ENCODE results near the gene HS3ST5.

Gene HS3ST5

DNA sequence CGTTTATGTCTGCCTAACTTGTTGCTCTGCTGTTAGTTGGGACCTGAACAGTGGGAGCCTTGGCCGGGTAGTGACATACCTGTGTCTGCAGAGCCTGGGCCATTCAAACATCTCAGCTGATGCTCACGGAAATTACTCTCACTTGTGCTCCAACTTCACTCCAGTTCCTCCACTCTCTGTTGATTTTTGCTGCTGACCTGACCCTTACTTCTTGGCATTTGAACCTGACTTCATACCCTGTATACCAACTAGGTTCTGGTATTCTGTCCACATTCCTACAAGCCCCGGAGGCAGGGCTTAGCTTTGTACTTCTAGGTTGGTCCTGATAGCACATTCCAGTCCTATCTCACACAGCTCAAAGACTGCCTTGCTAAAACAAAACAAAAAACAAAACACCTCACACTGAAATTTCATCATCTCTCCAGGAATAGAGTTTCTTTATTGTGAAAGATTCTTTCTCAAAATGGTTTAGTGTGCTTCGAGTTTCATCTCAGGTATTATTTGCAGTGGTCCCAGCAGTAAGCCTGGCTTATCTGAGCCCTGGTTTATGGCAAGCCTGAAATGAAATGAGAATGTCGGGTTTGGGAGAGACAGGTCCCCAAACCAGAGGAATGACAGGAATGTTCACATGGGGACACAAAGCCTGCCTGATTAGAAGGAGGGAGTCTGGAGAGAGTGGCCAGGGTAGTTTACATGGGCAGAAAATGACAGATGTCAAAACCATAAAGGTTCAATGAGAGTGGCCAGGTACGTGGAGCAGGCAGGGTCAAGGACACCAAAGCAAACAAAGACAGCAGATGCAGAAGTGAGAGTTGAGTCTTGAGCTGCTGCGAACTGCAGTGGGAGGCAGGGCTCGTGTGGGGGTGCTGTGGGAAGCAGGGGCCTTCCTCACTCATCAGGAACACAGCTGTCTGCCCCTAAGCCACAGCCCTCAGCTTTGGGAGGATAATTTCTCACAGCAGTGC, 197.7 kb downstream of the HS3ST5 start:
- no peak for DNase-seq (ENCODE audit: low read depth)
- H3K4me3 ChIP-seq (ENCODE audit: low read length) = no peak overlapping the region
- TF ChIP-seq, protein P1, sequence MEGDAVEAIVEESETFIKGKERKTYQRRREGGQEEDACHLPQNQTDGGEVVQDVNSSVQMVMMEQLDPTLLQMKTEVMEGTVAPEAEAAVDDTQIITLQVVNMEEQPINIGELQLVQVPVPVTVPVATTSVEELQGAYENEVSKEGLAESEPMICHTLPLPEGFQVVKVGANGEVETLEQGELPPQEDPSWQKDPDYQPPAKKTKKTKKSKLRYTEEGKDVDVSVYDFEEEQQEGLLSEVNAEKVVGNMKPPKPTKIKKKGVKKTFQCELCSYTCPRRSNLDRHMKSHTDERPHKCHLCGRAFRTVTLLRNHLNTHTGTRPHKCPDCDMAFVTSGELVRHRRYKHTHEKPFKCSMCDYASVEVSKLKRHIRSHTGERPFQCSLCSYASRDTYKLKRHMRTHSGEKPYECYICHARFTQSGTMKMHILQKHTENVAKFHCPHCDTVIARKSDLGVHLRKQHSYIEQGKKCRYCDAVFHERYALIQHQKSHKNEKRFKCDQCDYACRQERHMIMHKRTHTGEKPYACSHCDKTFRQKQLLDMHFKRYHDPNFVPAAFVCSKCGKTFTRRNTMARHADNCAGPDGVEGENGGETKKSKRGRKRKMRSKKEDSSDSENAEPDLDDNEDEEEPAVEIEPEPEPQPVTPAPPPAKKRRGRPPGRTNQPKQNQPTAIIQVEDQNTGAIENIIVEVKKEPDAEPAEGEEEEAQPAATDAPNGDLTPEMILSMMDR (conservative IDR thresholded peaks at IDR 0.05; ENCODE audit: low read length) = no peak

DNA sequence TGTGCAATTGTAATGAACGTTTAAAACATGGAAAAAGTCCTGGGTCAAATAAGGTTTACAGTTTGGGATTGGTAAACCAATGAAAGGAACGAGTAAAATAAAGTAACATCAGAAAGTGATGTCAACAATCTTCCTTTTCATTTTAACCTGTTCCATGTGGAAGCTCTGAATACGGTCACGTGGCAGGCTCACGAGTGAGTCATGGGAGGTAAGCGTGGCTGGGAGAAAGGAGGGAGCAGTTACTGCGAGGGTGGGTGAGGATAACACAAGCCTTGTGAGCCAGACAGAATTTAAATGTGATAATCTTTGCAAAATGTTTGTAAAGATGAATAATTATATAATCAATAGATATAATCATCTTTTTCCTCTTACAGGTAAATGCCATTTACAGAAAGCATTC, 200.6 kb downstream of the HS3ST5 start:
- TF ChIP-seq, protein P1 (conservative IDR thresholded peaks at IDR 0.05; ENCODE audit: low read length) = no peak
- no peak for DNase-seq (ENCODE audit: low read depth)
- H3K4me3 ChIP-seq (ENCODE audit: low read length) = no peak overlapping the region

DNA sequence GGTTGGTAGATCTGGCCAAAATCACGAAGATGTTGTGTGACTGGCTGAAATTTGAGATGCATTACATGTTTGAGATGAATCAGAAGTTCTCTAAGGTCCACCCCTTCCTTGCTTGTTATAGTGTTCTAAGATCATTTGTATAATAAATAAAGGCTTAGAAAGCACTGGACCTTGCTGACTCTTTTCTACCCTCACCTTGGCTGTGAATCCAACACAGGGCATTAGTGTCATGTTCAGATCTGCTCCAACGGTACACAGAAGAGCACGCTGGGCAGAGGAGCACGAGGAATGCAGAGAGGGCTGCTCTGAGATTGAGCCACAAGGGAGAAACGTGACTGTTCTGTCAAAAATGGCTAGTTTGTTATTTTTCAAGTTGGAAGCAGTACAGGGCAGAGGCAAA, 202.4 kb downstream of the HS3ST5 start:
- no peak for DNase-seq (ENCODE audit: low read depth)
- TF ChIP-seq, protein P1 (conservative IDR thresholded peaks at IDR 0.05; ENCODE audit: low read length) = no peak

DNA sequence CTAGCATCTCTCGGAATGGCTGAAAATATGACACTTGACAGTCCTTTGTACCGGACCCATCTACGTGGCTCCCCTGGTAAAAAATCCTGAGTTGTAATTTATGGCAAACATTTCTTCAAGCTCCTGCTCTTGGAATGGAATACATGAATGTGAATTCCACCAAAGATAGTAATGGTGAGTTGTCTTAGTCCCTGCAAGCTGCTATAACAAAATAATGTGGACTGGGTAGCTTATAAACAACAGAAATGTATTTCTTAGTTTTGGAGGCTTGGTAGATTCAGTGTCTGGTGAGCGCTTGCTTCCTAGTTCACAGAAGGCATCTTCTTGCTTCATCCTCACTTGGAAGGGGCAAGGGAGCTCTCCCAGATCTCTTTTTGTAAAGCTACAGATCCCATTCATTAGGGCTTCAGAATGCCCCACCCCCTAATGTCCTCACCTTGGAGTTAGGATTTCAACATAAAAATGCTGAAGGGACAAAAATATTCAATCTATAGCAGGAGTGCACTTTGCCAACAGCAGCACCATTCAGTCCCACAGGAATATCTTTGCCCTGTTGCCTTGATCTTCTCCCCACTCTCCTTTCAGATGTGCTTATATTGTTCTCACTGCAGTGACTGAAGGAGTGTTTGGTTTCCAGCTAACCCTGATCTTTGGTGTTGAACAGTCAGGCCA, 204.1 kb downstream of the HS3ST5 start:
- TF ChIP-seq, protein P1 (conservative IDR thresholded peaks at IDR 0.05; ENCODE audit: low read length) = no peak
- H3K4me3 ChIP-seq (ENCODE audit: low read length) = no peak overlapping the region
- no peak for DNase-seq (ENCODE audit: low read depth)

More for the DNA sequence above, 202.4 kb downstream of the HS3ST5 start:
- H3K4me3 ChIP-seq (ENCODE audit: low read length) = no peak overlapping the region

DNA sequence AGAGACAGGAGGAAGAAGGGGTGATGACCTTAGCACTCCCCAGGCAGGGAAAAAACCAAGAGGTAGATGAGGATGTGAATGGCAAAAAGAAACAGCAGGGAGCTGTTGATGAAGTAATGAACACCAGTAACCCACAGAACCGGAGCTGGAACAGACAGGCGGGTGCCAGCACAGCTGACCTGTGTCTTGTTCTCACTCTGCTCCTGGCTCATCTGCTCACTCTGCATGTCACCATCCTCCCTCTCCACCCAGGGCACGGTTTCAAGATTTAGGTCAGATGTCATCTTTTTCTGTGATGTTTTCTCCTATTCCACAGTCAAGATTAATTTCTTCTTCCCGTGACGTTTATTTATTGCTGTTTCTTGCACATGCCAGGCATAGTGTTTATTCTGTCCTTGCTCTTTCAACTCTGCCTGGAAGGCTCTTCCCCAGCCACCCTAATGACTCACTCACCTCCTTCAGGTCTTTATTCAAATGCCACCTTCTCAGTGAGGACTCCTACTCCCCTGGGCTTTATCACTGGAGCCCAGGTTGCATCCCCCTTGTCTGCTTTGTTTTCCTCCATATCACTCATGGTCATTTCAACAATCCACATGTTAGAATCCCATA, 207.4 kb downstream of the HS3ST5 start:
- TF ChIP-seq, protein P1 (conservative IDR thresholded peaks at IDR 0.05; ENCODE audit: low read length) = no peak
- DNase-seq (ENCODE audit: low read depth) = no peak
- H3K4me3 ChIP-seq (ENCODE audit: low read length) = no peak overlapping the region

DNA sequence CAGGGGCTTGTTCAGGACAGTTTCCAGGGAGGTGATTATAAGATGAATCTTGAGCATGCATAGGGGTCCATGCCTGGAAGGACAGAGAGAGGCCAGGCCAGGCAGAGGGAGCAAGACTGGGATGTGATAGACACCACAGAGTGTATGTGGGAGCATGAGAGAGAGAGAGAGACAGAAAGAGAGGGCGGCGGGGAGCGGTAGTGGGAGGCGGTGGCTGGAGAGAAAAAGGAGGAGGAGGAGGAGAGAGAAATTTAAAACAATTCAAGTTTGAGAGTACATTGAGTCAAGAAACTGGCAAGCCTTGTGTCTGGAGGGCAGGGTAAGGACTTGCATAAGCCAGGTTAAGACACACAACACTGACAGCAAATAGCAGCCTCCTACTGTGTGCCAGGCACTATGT, 209.0 kb downstream of the HS3ST5 start:
- no peak overlapping the region for H3K4me3 ChIP-seq (ENCODE audit: low read length)
- TF ChIP-seq, protein P1 (conservative IDR thresholded peaks at IDR 0.05; ENCODE audit: low read length) = no peak
- no peak for DNase-seq (ENCODE audit: low read depth)
